Measurements from ENCODE around the gene NRG3.

NRG3 gene

GRCh38 chr10:82621680-82622079, 746.7 kb downstream of the NRG3 start:
- no peaks in the 10 kb centered on the region for H3K27me3 ChIP-seq (ENCODE audit: insufficient read depth, low read length)
- H3K36me3 ChIP-seq (ENCODE audit: insufficient read depth, low read depth, low read length) = no peaks in the 10 kb centered on the region
- H3K9ac ChIP-seq (ENCODE audit: low read depth, low read length) = no peak overlapping the region
- no peaks in the 10 kb centered on the region; the same call in 1 of the 2 replicates for H3K9me3 ChIP-seq (ENCODE audit: insufficient read depth, low read depth, low read length)
- no peaks in the 10 kb centered on the region for H3K4me1 ChIP-seq (ENCODE audit: insufficient read depth, low read length)
- no peak overlapping the region for H3K27ac ChIP-seq (ENCODE audit: low read length)
- no peak overlapping the region for H3K4me3 ChIP-seq (ENCODE audit: low read length)

- Histone ChIP-seq H3K4me1 (ENCODE audit: insufficient read depth, low read length) (no peaks in the 10 kb centered on the region), H3K27ac (ENCODE audit: low read length) (no peak overlapping the region), H3K4me3 (ENCODE audit: low read length) (no peak overlapping the region), H3K9ac (ENCODE audit: low read depth, low read length) (no peak overlapping the region), H3K27me3 (ENCODE audit: insufficient read depth, low read length) (no peaks in the 10 kb centered on the region), H3K36me3 (ENCODE audit: insufficient read depth, low read depth, low read length) (no peaks in the 10 kb centered on the region), H3K9me3 (ENCODE audit: insufficient read depth, low read depth, low read length) (no peaks in the 10 kb centered on the region; the same call in 1 of the 2 replicates)
These were observed 747.5 kb downstream of the NRG3 start for GRCh38 chr10:82622479-82622878.

- H3K9ac ChIP-seq (ENCODE audit: low read depth, low read length) = no peak overlapping the region
- no peak overlapping the region for H3K4me3 ChIP-seq (ENCODE audit: low read length)
- peaks cover 4% of the 10 kb centered on the region; the same call in 1 of the 2 replicates for H3K4me1 ChIP-seq (ENCODE audit: insufficient read depth, low read length)
- no peaks in the 10 kb centered on the region for H3K27me3 ChIP-seq (ENCODE audit: insufficient read depth, low read length)
- no peaks in the 10 kb centered on the region for H3K9me3 ChIP-seq (ENCODE audit: insufficient read depth, low read depth, low read length)
- no peak overlapping the region for H3K27ac ChIP-seq (ENCODE audit: low read length)
- no peaks in the 10 kb centered on the region for H3K36me3 ChIP-seq (ENCODE audit: insufficient read depth, low read depth, low read length)
These were observed 750.7 kb downstream of the NRG3 start for GRCh38 chr10:82625512-82626189.

GRCh38 chr10:82628373-82628772, 753.4 kb downstream of the NRG3 start:
- Histone ChIP-seq H3K4me1 (ENCODE audit: insufficient read depth, low read length) (peaks cover 4% of the 10 kb centered on the region; the same call in 1 of the 2 replicates), H3K27me3 (ENCODE audit: insufficient read depth, low read length) (no peaks in the 10 kb centered on the region), H3K9ac (ENCODE audit: low read depth, low read length) (no peak overlapping the region), H3K9me3 (ENCODE audit: insufficient read depth, low read depth, low read length) (no peaks in the 10 kb centered on the region), H3K36me3 (ENCODE audit: insufficient read depth, low read depth, low read length) (no peaks in the 10 kb centered on the region), H3K4me3 (ENCODE audit: low read length) (no peak overlapping the region), H3K27ac (ENCODE audit: low read length) (no peak overlapping the region)

GRCh38 chr10:82643076-82643475, 768.1 kb downstream of the NRG3 start:
- Histone ChIP-seq H3K36me3 (ENCODE audit: insufficient read depth, low read depth, low read length) (no peaks in the 10 kb centered on the region), H3K4me1 (ENCODE audit: insufficient read depth, low read length) (peaks cover 12% of the 10 kb centered on the region; the same call in 1 of the 2 replicates), H3K4me3 (ENCODE audit: low read length) (no peak overlapping the region), H3K9me3 (ENCODE audit: insufficient read depth, low read depth, low read length) (no peaks in the 10 kb centered on the region), H3K27me3 (ENCODE audit: insufficient read depth, low read length) (no peaks in the 10 kb centered on the region), H3K9ac (ENCODE audit: low read depth, low read length) (no peak overlapping the region), H3K27ac (ENCODE audit: low read length) (no peak overlapping the region)

DNA sequence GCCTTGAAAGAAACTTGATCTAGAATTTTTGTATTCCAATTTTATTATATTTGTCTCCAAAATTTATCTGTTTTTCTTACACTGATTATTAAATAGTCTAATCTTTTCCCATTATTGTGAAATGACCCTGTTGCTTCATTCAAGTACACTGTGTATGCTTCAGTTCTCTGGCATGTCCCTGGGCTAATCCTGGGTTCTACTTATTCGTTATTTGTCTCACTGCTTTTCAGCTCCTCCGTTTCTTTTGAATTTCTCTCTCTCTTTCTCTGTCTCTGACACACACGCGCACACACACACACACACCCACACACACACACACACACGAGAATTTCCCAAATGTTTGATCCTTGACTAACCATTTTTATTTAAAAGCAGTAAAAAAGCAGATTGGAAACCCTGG, 768.6 kb downstream of the NRG3 start:
- Histone ChIP-seq H3K27ac (ENCODE audit: low read length) (no peak overlapping the region), H3K4me1 (ENCODE audit: insufficient read depth, low read length) (peaks cover 12% of the 10 kb centered on the region; the same call in 1 of the 2 replicates), H3K27me3 (ENCODE audit: insufficient read depth, low read length) (no peaks in the 10 kb centered on the region), H3K36me3 (ENCODE audit: insufficient read depth, low read depth, low read length) (no peaks in the 10 kb centered on the region), H3K4me3 (ENCODE audit: low read length) (no peak overlapping the region), H3K9me3 (ENCODE audit: insufficient read depth, low read depth, low read length) (no peaks in the 10 kb centered on the region), H3K9ac (ENCODE audit: low read depth, low read length) (no peak overlapping the region)

- Histone ChIP-seq H3K27ac (ENCODE audit: low read length) (no peak overlapping the region), H3K36me3 (ENCODE audit: insufficient read depth, low read depth, low read length) (no peaks in the 10 kb centered on the region), H3K27me3 (ENCODE audit: insufficient read depth, low read length) (no peaks in the 10 kb centered on the region), H3K9me3 (ENCODE audit: insufficient read depth, low read depth, low read length) (no peaks in the 10 kb centered on the region), H3K9ac (ENCODE audit: low read depth, low read length) (no peak overlapping the region), H3K4me1 (ENCODE audit: insufficient read depth, low read length) (peaks cover 12% of the 10 kb centered on the region; the same call in 1 of the 2 replicates), H3K4me3 (ENCODE audit: low read length) (no peak overlapping the region)
These were observed 770.2 kb downstream of the NRG3 start for GRCh38 chr10:82645221-82645620.

DNA sequence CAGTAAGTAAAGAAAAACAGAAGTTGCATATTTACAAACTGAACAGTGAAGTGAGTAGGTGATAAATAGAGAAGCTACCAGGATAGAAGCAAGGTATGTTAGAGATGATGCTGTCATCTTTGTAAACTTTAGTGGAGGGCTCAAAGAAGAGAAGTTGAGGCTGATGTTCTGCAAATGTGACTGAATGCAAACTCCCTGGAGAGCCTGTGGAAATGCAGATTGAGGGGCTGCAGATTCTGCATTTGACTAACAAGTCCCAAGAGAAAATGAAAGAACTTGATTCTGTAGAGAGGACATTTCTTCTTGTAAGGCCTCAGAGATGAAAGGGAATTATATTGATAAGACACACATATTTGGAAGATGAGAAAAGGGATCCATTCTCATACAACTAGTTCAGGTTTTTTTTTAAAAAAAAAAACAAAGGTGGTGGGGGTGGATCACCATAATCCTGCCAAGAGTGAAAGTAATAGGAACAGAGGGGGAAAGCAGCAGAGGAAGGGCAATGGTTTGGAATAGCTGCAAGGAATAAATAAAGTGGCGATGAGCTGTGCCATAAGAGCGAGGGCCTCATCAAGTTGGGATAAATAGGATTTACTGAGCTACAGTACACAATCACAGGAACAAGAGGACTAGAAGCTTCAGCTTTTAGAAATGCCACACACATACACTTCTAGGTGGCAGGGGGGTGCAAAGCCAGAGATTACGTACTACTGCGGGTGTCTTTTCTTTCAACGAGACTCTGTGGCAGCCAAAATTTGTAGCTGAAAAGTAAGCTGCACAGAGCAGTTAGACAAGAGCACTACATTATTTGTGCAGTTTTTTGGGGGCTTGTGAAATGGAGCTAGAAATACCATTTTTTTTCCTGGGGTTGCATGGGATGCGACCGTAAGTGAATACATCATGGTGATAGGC, 778.5 kb downstream of the NRG3 start:
- Histone ChIP-seq H3K36me3 (ENCODE audit: insufficient read depth, low read depth, low read length) (no peaks in the 10 kb centered on the region), H3K4me1 (ENCODE audit: insufficient read depth, low read length) (peaks cover 16% of the 10 kb centered on the region), H3K27ac (ENCODE audit: low read length) (no peak overlapping the region), H3K9me3 (ENCODE audit: insufficient read depth, low read depth, low read length) (no peaks in the 10 kb centered on the region), H3K27me3 (ENCODE audit: insufficient read depth, low read length) (no peaks in the 10 kb centered on the region), H3K4me3 (ENCODE audit: low read length) (peak overlapping the region; percentile 30; the same call in 1 of the 2 replicates), H3K9ac (ENCODE audit: low read depth, low read length) (no peak overlapping the region)

DNA sequence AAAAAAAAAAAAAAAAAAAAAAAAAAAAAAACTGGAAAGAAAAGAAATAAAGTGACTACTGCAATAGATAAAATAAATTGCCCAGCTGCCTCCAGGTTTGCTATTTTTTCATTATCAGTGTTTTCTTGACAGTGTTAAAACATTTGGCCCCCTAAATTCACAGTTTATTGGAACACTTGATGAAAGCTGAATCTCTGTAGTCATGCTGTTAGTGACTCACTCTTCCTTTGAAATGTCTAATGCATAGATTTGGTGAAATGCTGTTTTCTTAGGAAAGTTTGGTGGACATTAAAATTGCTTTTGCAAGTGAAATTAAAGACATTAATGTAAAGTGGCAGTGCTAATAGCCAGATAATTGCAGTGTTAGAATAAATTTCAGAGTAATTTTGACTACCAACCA, 785.2 kb downstream of the NRG3 start:
- H3K9ac ChIP-seq (ENCODE audit: low read depth, low read length) = no peak overlapping the region
- no peaks in the 10 kb centered on the region for H3K27me3 ChIP-seq (ENCODE audit: insufficient read depth, low read length)
- H3K27ac ChIP-seq (ENCODE audit: low read length) = no peak overlapping the region
- no peaks in the 10 kb centered on the region for H3K4me1 ChIP-seq (ENCODE audit: insufficient read depth, low read length)
- H3K4me3 ChIP-seq (ENCODE audit: low read length) = no peak overlapping the region
- no peaks in the 10 kb centered on the region for H3K9me3 ChIP-seq (ENCODE audit: insufficient read depth, low read depth, low read length)
- H3K36me3 ChIP-seq (ENCODE audit: insufficient read depth, low read depth, low read length) = no peaks in the 10 kb centered on the region

- H3K27me3 ChIP-seq (ENCODE audit: insufficient read depth, low read length) = no peaks in the 10 kb centered on the region
- H3K9ac ChIP-seq (ENCODE audit: low read depth, low read length) = no peak overlapping the region
- H3K27ac ChIP-seq (ENCODE audit: low read length) = no peak overlapping the region
- no peaks in the 10 kb centered on the region for H3K4me1 ChIP-seq (ENCODE audit: insufficient read depth, low read length)
- H3K9me3 ChIP-seq (ENCODE audit: insufficient read depth, low read depth, low read length) = no peaks in the 10 kb centered on the region
- H3K4me3 ChIP-seq (ENCODE audit: low read length) = no peak overlapping the region
- no peaks in the 10 kb centered on the region for H3K36me3 ChIP-seq (ENCODE audit: insufficient read depth, low read depth, low read length)
These were observed 786.0 kb downstream of the NRG3 start for GRCh38 chr10:82660986-82661385.

DNA sequence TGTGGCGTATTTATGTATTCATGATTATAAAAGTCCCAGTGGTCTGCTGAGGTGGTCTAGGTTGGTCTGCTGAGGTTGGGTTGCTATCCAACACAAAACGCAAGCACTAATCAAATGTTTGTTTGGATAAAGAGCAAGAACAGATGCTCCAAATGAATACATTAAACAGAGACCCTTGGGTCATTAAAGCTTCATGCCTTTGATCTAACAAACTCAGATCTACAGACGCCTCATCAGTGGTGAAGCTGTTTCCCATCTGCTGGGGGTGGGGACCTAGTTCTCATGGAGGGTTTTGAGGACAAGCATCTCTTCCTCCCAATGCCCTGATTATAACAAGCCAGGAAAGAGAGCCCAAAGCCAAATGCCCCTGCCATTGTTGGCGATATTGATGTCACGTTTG, 786.7 kb downstream of the NRG3 start:
- no peaks in the 10 kb centered on the region for H3K9me3 ChIP-seq (ENCODE audit: insufficient read depth, low read depth, low read length)
- no peak overlapping the region for H3K4me3 ChIP-seq (ENCODE audit: low read length)
- no peaks in the 10 kb centered on the region for H3K36me3 ChIP-seq (ENCODE audit: insufficient read depth, low read depth, low read length)
- H3K27me3 ChIP-seq (ENCODE audit: insufficient read depth, low read length) = no peaks in the 10 kb centered on the region
- H3K9ac ChIP-seq (ENCODE audit: low read depth, low read length) = no peak overlapping the region
- H3K4me1 ChIP-seq (ENCODE audit: insufficient read depth, low read length) = no peaks in the 10 kb centered on the region
- no peak overlapping the region for H3K27ac ChIP-seq (ENCODE audit: low read length)

Data from iPS-20b (cell line).